Peyer's patch (tissue), 4 donors: Measurements from ENCODE around the gene CELF4.

Experiments used
- POLR2A ChIP-seq, 2 donors: fragments of 450-650 bp; IDR thresholded peaks; one replicate each; pipeline ENCODE4 v1.5.1; 2017; ENCODE audit warnings: antibody characterized with exemption in 2 of 2, mild to moderate bottlenecking in 2 of 2, moderate library complexity in 2 of 2
- TF ChIP-seq, protein P1 (sequence below), 6 experiments: fragments of 450-650 bp in 4 of 6; fragments of 200-600 bp in 2 of 6; sonication (generic) in 1 of 6; IDR thresholded peaks; one replicate each; pipeline ENCODE4 v1.5.1; 2017 to 2019; ENCODE audit warnings: antibody characterized with exemption in 6 of 6, mild to moderate bottlenecking in 3 of 6, moderate library complexity in 1 of 6

GRCh38 chr18:37419315-37419714, 146.3 kb downstream of the CELF4 start:
- TF ChIP-seq POLR2A (IDR thresholded peaks at IDR 0.05): no peak
- TF ChIP-seq, protein P1, sequence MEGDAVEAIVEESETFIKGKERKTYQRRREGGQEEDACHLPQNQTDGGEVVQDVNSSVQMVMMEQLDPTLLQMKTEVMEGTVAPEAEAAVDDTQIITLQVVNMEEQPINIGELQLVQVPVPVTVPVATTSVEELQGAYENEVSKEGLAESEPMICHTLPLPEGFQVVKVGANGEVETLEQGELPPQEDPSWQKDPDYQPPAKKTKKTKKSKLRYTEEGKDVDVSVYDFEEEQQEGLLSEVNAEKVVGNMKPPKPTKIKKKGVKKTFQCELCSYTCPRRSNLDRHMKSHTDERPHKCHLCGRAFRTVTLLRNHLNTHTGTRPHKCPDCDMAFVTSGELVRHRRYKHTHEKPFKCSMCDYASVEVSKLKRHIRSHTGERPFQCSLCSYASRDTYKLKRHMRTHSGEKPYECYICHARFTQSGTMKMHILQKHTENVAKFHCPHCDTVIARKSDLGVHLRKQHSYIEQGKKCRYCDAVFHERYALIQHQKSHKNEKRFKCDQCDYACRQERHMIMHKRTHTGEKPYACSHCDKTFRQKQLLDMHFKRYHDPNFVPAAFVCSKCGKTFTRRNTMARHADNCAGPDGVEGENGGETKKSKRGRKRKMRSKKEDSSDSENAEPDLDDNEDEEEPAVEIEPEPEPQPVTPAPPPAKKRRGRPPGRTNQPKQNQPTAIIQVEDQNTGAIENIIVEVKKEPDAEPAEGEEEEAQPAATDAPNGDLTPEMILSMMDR (IDR thresholded peaks at IDR 0.05): no peak
